Smooth muscle cell (in vitro differentiated cells): ENCODE data around the gene HOXA3. TPM values are rescaled to one million over a fixed set of nuclear protein-coding genes. Genes with fewer than 3 reads are reported as not detected.

ENCODE experiments used
- DNase-seq: peaks from one replicate; lab custom pipeline; 2025; ENCODE audit not compliant: unreplicated experiment; lab: John Stamatoyannopoulos, UW
- H2AFZ ChIP-seq: fragments of 200-600 bp; sonication (generic); 2 replicates; pipeline ENCODE4 v1.6.0; 2016; ENCODE audit warnings: antibody characterized with exemption, low read depth, mild to moderate bottlenecking
- H3F3A ChIP-seq: fragments of 200-600 bp; sonication (generic); 2 replicates; pipeline ENCODE4 v1.6.0; 2017; ENCODE audit warnings: antibody characterized with exemption, low read depth
- H3K27ac ChIP-seq: fragments of 200-600 bp; sonication (generic); 2 replicates; pipeline ENCODE4 v1.5.1; 2016; ENCODE audit warnings: low read depth, mild to moderate bottlenecking
- H3K27me3 ChIP-seq: fragments of 200-600 bp; sonication (generic); 2 replicates; pipeline ENCODE4 v1.6.1; 2016; ENCODE audit warnings: low read depth, mild to moderate bottlenecking
- H3K36me3 ChIP-seq: fragments of 200-600 bp; sonication (generic); 2 replicates; pipeline ENCODE4 v1.5.1; 2016; ENCODE audit warnings: low read depth
- H3K4me1 ChIP-seq: fragments of 200-600 bp; sonication (generic); 2 replicates; pipeline ENCODE4 v1.5.1; 2016; ENCODE audit warnings: low read depth
- H3K4me2 ChIP-seq: fragments of 200-600 bp; sonication (generic); 2 replicates; pipeline ENCODE4 v1.6.0; 2016; ENCODE audit warnings: mild to moderate bottlenecking
- H3K4me3 ChIP-seq: fragments of 200-600 bp; sonication (generic); 2 replicates; pipeline ENCODE4 v1.5.1; 2016; ENCODE audit warnings: mild to moderate bottlenecking
- H3K79me2 ChIP-seq: fragments of 200-600 bp; sonication (generic); 2 replicates; pipeline ENCODE4 v1.6.0; 2016; ENCODE audit warnings: low read depth, mild to moderate bottlenecking
- H3K9ac ChIP-seq: fragments of 200-600 bp; sonication (generic); 2 replicates; pipeline ENCODE4 v1.6.0; 2016; ENCODE audit warnings: low read depth
- H3K9me3 ChIP-seq: fragments of 200-600 bp; sonication (generic); replicated peaks from 2 replicates; pipeline ENCODE4 v1.5.1; 2016; ENCODE audit warnings: low read depth
- H4K20me1 ChIP-seq: fragments of 200-600 bp; sonication (generic); 2 replicates; pipeline ENCODE4 v1.6.0; 2016; ENCODE audit warnings: low read depth
- CTCF ChIP-seq: fragments of 200-600 bp; sonication (generic); IDR thresholded peaks from 2 replicates; pipeline ENCODE4 v1.5.1; 2017; ENCODE audit warnings: borderline replicate concordance, mild to moderate bottlenecking, antibody characterized with exemption; ENCODE audit not compliant: insufficient read depth, poor library complexity, severe bottlenecking
- WGBS: methylation state at CpG from one replicate; pipeline ENCODE4 v1.1.7; 2016; ENCODE audit warnings: low lambda C conversion rate; 5-methylcytosine and 5-hydroxymethylcytosine counted together
- polyA plus RNA-seq: library from polyadenylated mRNA; unstranded; fragments of >200 nt; fragmentation: Nextera tagmentation; extraction: Ambion mirVana; gene quantifications from 2 replicates; pipeline ENCODE4 v1.2.1, GENCODE V29; 2016
- total RNA-seq: library from RNA; depleted of rRNA; stranded (reverse); fragments of >200 nt; gene quantifications from 2 replicates; pipeline ENCODE4 v1.2.3, GENCODE V29; 2014

The HOXA3 gene
- total and polyA plus RNA-seq, 2 experiments from 2014 or later, result 0.13 to 0.31 TPM

GRCh38 chr7:27094304-27095049 is 57.9 kb downstream of the HOXA3 start:
- Histone ChIP-seq H3F3A (no peaks in the 10 kb centered on the region), H3K9me3 (no peaks in the 10 kb centered on the region), H2AFZ (no peak overlapping the region), H3K4me2 (no peak overlapping the region), H3K9ac (no peak overlapping the region), H3K27me3 (peaks cover 100% of the 10 kb centered on the region), H3K4me1 (peaks cover 7% of the 10 kb centered on the region), H3K79me2 (no peaks in the 10 kb centered on the region), H3K4me3 (no peak overlapping the region), H4K20me1 (peaks cover 23% of the 10 kb centered on the region), H3K27ac (no peak overlapping the region), H3K36me3 (no peaks in the 10 kb centered on the region)
- 9% methylated on average over 29 of the region's 29 CpGs for WGBS
- TF ChIP-seq CTCF, result no peak
- DNase-seq, result no peak

GRCh38 chr7:27093184-27093895 is 59.0 kb downstream of the HOXA3 start:
- Histone ChIP-seq H3K4me3 (no peak overlapping the region), H3F3A (no peaks in the 10 kb centered on the region), H3K79me2 (no peaks in the 10 kb centered on the region), H3K4me1 (peaks cover 7% of the 10 kb centered on the region), H3K27me3 (peaks cover 100% of the 10 kb centered on the region), H3K9ac (no peak overlapping the region), H4K20me1 (peaks cover 13% of the 10 kb centered on the region), H3K27ac (no peak overlapping the region), H3K9me3 (no peaks in the 10 kb centered on the region), H2AFZ (no peak overlapping the region), H3K36me3 (no peaks in the 10 kb centered on the region), H3K4me2 (no peak overlapping the region)
- no peak for DNase-seq
- WGBS, result 49% methylated on average over 6 of the region's 6 CpGs
- TF ChIP-seq CTCF, result no peak

- H3K4me2 ChIP-seq, result no peak overlapping the region
- WGBS, result 81% methylated on average over 1 of the region's 1 CpG
Observed at GRCh38 chr7:27092819-27093110, 59.6 kb downstream of the HOXA3 start.

More at GRCh38 chr7:27092819-27093110, 59.6 kb downstream of the HOXA3 start:
- DNase-seq, result no peak
- Histone ChIP-seq H3K79me2 (no peaks in the 10 kb centered on the region), H3K4me1 (peaks cover 7% of the 10 kb centered on the region), H3K9me3 (no peaks in the 10 kb centered on the region), H3K27me3 (peaks cover 100% of the 10 kb centered on the region), H4K20me1 (peaks cover 7% of the 10 kb centered on the region), H3K27ac (no peak overlapping the region), H2AFZ (no peak overlapping the region), H3K36me3 (no peaks in the 10 kb centered on the region), H3F3A (no peaks in the 10 kb centered on the region), H3K4me3 (no peak overlapping the region), H3K9ac (no peak overlapping the region)
- TF ChIP-seq CTCF, result no peak
